ENCODE results near the gene CDHR1.

CDHR1 gene

DNA sequence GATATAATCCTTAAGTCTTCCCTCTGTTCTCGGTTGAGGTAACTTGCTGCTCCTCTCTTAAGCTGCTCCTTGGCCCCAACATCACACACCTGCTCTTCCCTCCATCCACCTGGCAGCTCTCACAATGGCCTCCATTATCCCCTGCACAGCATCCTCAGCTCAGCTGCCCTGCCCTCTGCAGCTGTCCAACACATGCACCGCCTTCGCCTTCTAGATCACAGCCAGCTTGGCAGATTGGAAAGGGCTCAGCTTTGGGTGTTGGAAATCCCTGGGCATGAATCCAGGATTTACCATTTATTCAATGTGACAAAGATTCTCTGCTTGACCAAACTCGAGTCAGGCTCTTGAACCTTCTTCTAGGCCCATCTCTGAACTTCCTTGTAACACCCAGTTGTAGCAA lies 71.1 kb downstream of the CDHR1 start:
- no peak for DNase-seq

DNA sequence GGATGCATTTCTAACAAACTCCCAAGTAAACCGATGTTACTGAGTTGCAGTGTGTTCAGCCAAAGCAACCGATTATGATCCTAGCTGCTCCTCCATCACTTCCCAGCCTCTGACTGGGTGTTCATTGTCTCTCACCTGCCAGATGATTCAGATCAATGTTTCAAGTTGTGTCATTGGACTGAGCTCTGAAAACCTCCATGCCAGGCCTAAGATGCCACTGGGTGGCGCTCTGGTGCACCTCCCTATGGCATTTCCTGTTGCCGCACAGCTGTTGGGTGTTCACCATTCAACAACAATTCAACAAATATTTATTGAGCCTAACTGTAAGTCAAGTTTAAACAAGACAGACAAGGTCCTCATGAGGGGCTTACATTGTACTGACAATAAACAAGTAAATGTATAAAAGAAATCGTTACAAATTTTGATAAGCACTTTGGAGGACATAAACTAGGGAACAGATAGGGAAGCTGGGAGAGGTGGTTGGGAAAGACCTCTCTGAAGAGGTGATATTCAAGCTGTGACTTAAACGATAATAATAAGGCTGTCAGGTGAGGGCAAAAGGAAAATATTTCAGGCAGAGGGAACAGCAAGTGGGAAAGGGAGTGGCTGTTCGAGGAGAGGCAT lies 73.3 kb downstream of the CDHR1 start:
- DNase-seq, result no peak

DNA sequence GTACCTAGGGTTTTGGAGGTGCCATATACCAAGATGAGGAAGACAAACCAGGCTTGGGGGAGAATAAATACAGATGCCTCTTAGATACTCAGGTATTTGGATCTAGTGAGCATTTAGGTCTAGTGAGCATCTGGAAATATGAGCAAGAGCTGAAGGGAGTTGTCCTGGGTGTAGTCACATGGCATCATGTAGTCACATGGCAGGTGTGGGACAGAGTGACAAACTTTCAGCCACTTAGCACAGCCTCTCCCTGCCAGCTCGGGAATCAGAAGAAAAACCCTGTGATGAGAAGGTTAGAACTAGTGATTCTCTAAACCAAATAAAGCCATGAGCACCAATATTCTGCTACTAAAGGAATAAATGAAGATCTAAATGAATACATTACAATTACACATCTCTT lies 74.8 kb downstream of the CDHR1 start:
- DNase-seq, result no peak

All from retina (tissue), 1 donor.